ENCODE data around the gene NFASC. TPM values are rescaled to one million over a fixed set of nuclear protein-coding genes. Genes with fewer than 3 reads are reported as not detected.
A peak's percentile ranks its signal among the peaks of the same experiment; 100 is the strongest.

Gene NFASC
- total and polyA plus RNA-seq, 2 donors, result 9.5 to 21.8 TPM

- H3K36me3 ChIP-seq (ENCODE audit: insufficient read depth), result no peaks in the 10 kb centered on the region
- no peak overlapping the region for H3K4me3 ChIP-seq (ENCODE audit: low read depth, low read length)
- no peaks in the 10 kb centered on the region for H3K4me1 ChIP-seq (ENCODE audit: insufficient read depth)
- 50% methylated on average over 16 of the region's 16 CpGs for WGBS
- DNase-seq (ENCODE audit: extremely low spot score), result peak; percentile 37
- no peak overlapping the region for H3K27ac ChIP-seq (ENCODE audit: low read depth)
Measured at GRCh38 chr1:204997591-204998355, 127.1 kb downstream of the NFASC start.

GRCh38 chr1:205001162-205001561 is 130.5 kb downstream of the NFASC start:
- H3K4me1 ChIP-seq (ENCODE audit: insufficient read depth), result no peaks in the 10 kb centered on the region
- 95% methylated on average over 14 of the region's 14 CpGs for WGBS
- no peak overlapping the region for H3K27ac ChIP-seq (ENCODE audit: low read depth)
- no peak for DNase-seq (ENCODE audit: extremely low spot score)
- no peak overlapping the region for H3K4me3 ChIP-seq (ENCODE audit: low read depth, low read length)
- H3K36me3 ChIP-seq (ENCODE audit: insufficient read depth), result no peaks in the 10 kb centered on the region

- 84% methylated on average over 7 of the region's 7 CpGs for WGBS
- no peaks in the 10 kb centered on the region for H3K4me1 ChIP-seq (ENCODE audit: insufficient read depth)
- H3K4me3 ChIP-seq (ENCODE audit: low read depth, low read length), result no peak overlapping the region
- H3K36me3 ChIP-seq (ENCODE audit: insufficient read depth), result no peaks in the 10 kb centered on the region
- DNase-seq (ENCODE audit: extremely low spot score), result no peak
- no peak overlapping the region for H3K27ac ChIP-seq (ENCODE audit: low read depth)
Measured at GRCh38 chr1:205002705-205003104, 132.0 kb downstream of the NFASC start.

GRCh38 chr1:205003358-205004131 is 132.9 kb downstream of the NFASC start:
- H3K4me3 ChIP-seq (ENCODE audit: low read depth, low read length), result no peak overlapping the region
- no peaks in the 10 kb centered on the region for H3K36me3 ChIP-seq (ENCODE audit: insufficient read depth)
- 64% methylated on average over 10 of the region's 10 CpGs for WGBS
- no peak overlapping the region for H3K27ac ChIP-seq (ENCODE audit: low read depth)
- no peaks in the 10 kb centered on the region for H3K4me1 ChIP-seq (ENCODE audit: insufficient read depth)
- no peak for DNase-seq (ENCODE audit: extremely low spot score)

- Histone ChIP-seq H3K4me1 (ENCODE audit: insufficient read depth) (no peaks in the 10 kb centered on the region), H3K27ac (ENCODE audit: low read depth) (no peak overlapping the region), H3K36me3 (ENCODE audit: insufficient read depth) (no peaks in the 10 kb centered on the region), H3K4me3 (ENCODE audit: low read depth, low read length) (no peak overlapping the region)
- 71% methylated on average over 3 of the region's 3 CpGs for WGBS
- DNase-seq (ENCODE audit: extremely low spot score), result no peak
Measured at GRCh38 chr1:205004351-205004750, 133.7 kb downstream of the NFASC start.

GRCh38 chr1:205008896-205009295 is 138.2 kb downstream of the NFASC start:
- 92% methylated on average over 8 of the region's 8 CpGs for WGBS
- no peaks in the 10 kb centered on the region for H3K4me1 ChIP-seq (ENCODE audit: insufficient read depth)
- no peak overlapping the region for H3K4me3 ChIP-seq (ENCODE audit: low read depth, low read length)

GRCh38 chr1:205009670-205010069 is 139.0 kb downstream of the NFASC start:
- no peaks in the 10 kb centered on the region for H3K4me1 ChIP-seq (ENCODE audit: insufficient read depth)
- H3K4me3 ChIP-seq (ENCODE audit: low read depth, low read length), result no peak overlapping the region
- no peak for DNase-seq (ENCODE audit: extremely low spot score)
- no peak overlapping the region for H3K27ac ChIP-seq (ENCODE audit: low read depth)
- 90% methylated on average over 12 of the region's 12 CpGs for WGBS
- H3K36me3 ChIP-seq (ENCODE audit: insufficient read depth), result no peaks in the 10 kb centered on the region

More at GRCh38 chr1:205008896-205009295, 138.2 kb downstream of the NFASC start:
- no peaks in the 10 kb centered on the region for H3K36me3 ChIP-seq (ENCODE audit: insufficient read depth)
- DNase-seq (ENCODE audit: extremely low spot score), result no peak
- no peak overlapping the region for H3K27ac ChIP-seq (ENCODE audit: low read depth)

GRCh38 chr1:205012391-205013140 is 141.9 kb downstream of the NFASC start:
- WGBS, result 75% methylated on average over 13 of the region's 13 CpGs
- no peaks in the 10 kb centered on the region for H3K4me1 ChIP-seq (ENCODE audit: insufficient read depth)
- no peak for DNase-seq (ENCODE audit: extremely low spot score)
- no peak overlapping the region for H3K4me3 ChIP-seq (ENCODE audit: low read depth, low read length)
- no peaks in the 10 kb centered on the region for H3K36me3 ChIP-seq (ENCODE audit: insufficient read depth)
- no peak overlapping the region for H3K27ac ChIP-seq (ENCODE audit: low read depth)

GRCh38 chr1:205013683-205014367 is 143.2 kb downstream of the NFASC start:
- Histone ChIP-seq H3K4me3 (ENCODE audit: low read depth, low read length) (no peak overlapping the region), H3K27ac (ENCODE audit: low read depth) (no peak overlapping the region), H3K36me3 (ENCODE audit: insufficient read depth) (no peaks in the 10 kb centered on the region), H3K4me1 (ENCODE audit: insufficient read depth) (no peaks in the 10 kb centered on the region)
- WGBS, result 27% methylated on average over 6 of the region's 6 CpGs
- DNase-seq (ENCODE audit: extremely low spot score), result no peak

- no peaks in the 10 kb centered on the region for H3K36me3 ChIP-seq (ENCODE audit: insufficient read depth)
- 72% methylated on average over 10 of the region's 10 CpGs for WGBS
- no peak overlapping the region for H3K27ac ChIP-seq (ENCODE audit: low read depth)
- H3K4me3 ChIP-seq (ENCODE audit: low read depth, low read length), result no peak overlapping the region
- no peaks in the 10 kb centered on the region for H3K4me1 ChIP-seq (ENCODE audit: insufficient read depth)
- DNase-seq (ENCODE audit: extremely low spot score), result no peak
Measured at GRCh38 chr1:205014783-205015182, 144.1 kb downstream of the NFASC start.

GRCh38 chr1:205015241-205015640 is 144.6 kb downstream of the NFASC start:
- no peak for DNase-seq (ENCODE audit: extremely low spot score)
- Histone ChIP-seq H3K27ac (ENCODE audit: low read depth) (no peak overlapping the region), H3K4me3 (ENCODE audit: low read depth, low read length) (no peak overlapping the region), H3K36me3 (ENCODE audit: insufficient read depth) (no peaks in the 10 kb centered on the region), H3K4me1 (ENCODE audit: insufficient read depth) (no peaks in the 10 kb centered on the region)
- 86% methylated on average over 9 of the region's 9 CpGs for WGBS

GRCh38 chr1:205016075-205016474 is 145.4 kb downstream of the NFASC start:
- Histone ChIP-seq H3K36me3 (ENCODE audit: insufficient read depth) (no peaks in the 10 kb centered on the region), H3K4me3 (ENCODE audit: low read depth, low read length) (no peak overlapping the region), H3K27ac (ENCODE audit: low read depth) (no peak overlapping the region), H3K4me1 (ENCODE audit: insufficient read depth) (no peaks in the 10 kb centered on the region)
- DNase-seq (ENCODE audit: extremely low spot score), result no peak
- 94% methylated on average over 9 of the region's 9 CpGs for WGBS

GRCh38 chr1:205016584-205016983 is 145.9 kb downstream of the NFASC start:
- WGBS, result 93% methylated on average over 13 of the region's 13 CpGs
- Histone ChIP-seq H3K36me3 (ENCODE audit: insufficient read depth) (no peaks in the 10 kb centered on the region), H3K27ac (ENCODE audit: low read depth) (no peak overlapping the region), H3K4me1 (ENCODE audit: insufficient read depth) (no peaks in the 10 kb centered on the region), H3K4me3 (ENCODE audit: low read depth, low read length) (no peak overlapping the region)
- no peak for DNase-seq (ENCODE audit: extremely low spot score)
